GM12878 (cell line): Measurements from ENCODE around the gene CIB4. TPM values are rescaled to one million over a fixed set of nuclear protein-coding genes. Genes with fewer than 3 reads are reported as not detected.

ENCODE experiments used
- ATAC-seq: fragments of 200-7000 bp; cut with Tn5 transposase; 3 replicates; pipeline ENCODE4 v1.9.1; 2020; ENCODE audit warnings: mild to moderate bottlenecking, moderate library complexity
- BruUV-seq: library from RNA; stranded (reverse); fragments of 400-500 nt; replicated peaks from 2 replicates; lab custom pipeline; 2021; lab: Mats Ljungman, UMichigan
- CTCF ChIA-PET: fragments of 300-600 bp; sonication (Branson Sonifier 250); formaldehyde crosslinking; extraction: SDS; loops from one replicate; lab custom pipeline; 2021; ENCODE audit warnings: inconsistent platforms; lab: Yijun Ruan, JAX
- POLR2A ChIA-PET: fragments of 350-600 bp; formaldehyde crosslinking; extraction: SDS; loops from one replicate; lab custom pipeline; 2021; ENCODE audit warnings: inconsistent platforms; lab: Charles Lee
- RAD21 ChIA-PET: fragments of 300-600 bp; sonication (Branson Sonifier 250); formaldehyde crosslinking; loops from one replicate; lab custom pipeline; 2023; ENCODE audit warnings: antibody characterized with exemption; ENCODE audit not compliant: unreplicated experiment; lab: Charles Lee
- SMC1A ChIA-PET: fragments of 300-600 bp; sonication (Branson Sonifier 250); formaldehyde crosslinking; loops from one replicate; lab custom pipeline; 2023; ENCODE audit not compliant: unreplicated experiment, uncharacterized antibody; lab: Charles Lee
- DNase-seq: peaks from one replicate; pipeline ENCODE4 v3.0.0-alpha.2; 2011; ENCODE audit warnings: low read depth, low spot score
- FAIRE-seq: peaks from 3 replicates; lab custom pipeline; 2011; peaks lifted over from hg19 to GRCh38; lab: Jason Lieb, UNC
- H2AFZ ChIP-seq: 2 replicates; pipeline ENCODE4 v1.6.0; 2011; ENCODE audit warnings: low read depth, low read length, control low read depth; ENCODE audit not compliant: control insufficient read depth
- H3K27ac ChIP-seq: 2 replicates; pipeline ENCODE4 v1.5.1; 2011; ENCODE audit warnings: control low read depth; ENCODE audit not compliant: control insufficient read depth, insufficient read depth
- H3K27me3 ChIP-seq, 2 experiments: replicated peaks in 1 of 2; 2 replicates each; pipeline versions ENCODE4 v1.6.0 to v1.6.1; 2011; ENCODE audit warnings: low read length in 1 of 2; ENCODE audit not compliant: control insufficient read depth in 2 of 2, insufficient read depth in 2 of 2
- H3K36me3 ChIP-seq, 2 experiments: 2 replicates each; pipeline ENCODE4 v1.5.1; 2011; ENCODE audit warnings: low read length in 1 of 2; ENCODE audit not compliant: control insufficient read depth in 2 of 2, insufficient read depth in 2 of 2
- H3K4me1 ChIP-seq: 2 replicates; pipeline ENCODE4 v1.6.1; 2011; ENCODE audit warnings: mild to moderate bottlenecking, low read length, moderate library complexity, mixed read lengths; ENCODE audit not compliant: control insufficient read depth, insufficient read depth
- H3K4me2 ChIP-seq: 2 replicates; pipeline ENCODE4 v1.6.0; 2011; ENCODE audit warnings: control low read depth; ENCODE audit not compliant: control insufficient read depth, insufficient read depth
- H3K4me3 ChIP-seq: fragments of 200-600 bp; sonication (generic); 2 replicates; pipeline ENCODE4 v1.5.1; 2016
- H3K79me2 ChIP-seq: 2 replicates; pipeline ENCODE4 v1.6.0; 2011; ENCODE audit warnings: low read length; ENCODE audit not compliant: control insufficient read depth, insufficient read depth
- H3K9ac ChIP-seq: 2 replicates; pipeline ENCODE4 v1.8.0; 2011; ENCODE audit warnings: low read length, control low read depth, mixed read lengths; ENCODE audit not compliant: control insufficient read depth, insufficient read depth
- H3K9me3 ChIP-seq: replicated peaks from 3 replicates; pipeline ENCODE4 v1.5.1; 2011; ENCODE audit warnings: mild to moderate bottlenecking, low read length; ENCODE audit not compliant: control insufficient read depth, insufficient read depth
- H4K20me1 ChIP-seq: 2 replicates; pipeline ENCODE4 v1.6.0; 2011; ENCODE audit not compliant: control insufficient read depth, insufficient read depth
- CREB1 ChIP-seq: IDR thresholded peaks from 2 replicates; pipeline ENCODE4 v1.6.1; 2012; ENCODE audit warnings: low read depth, mild to moderate bottlenecking, inconsistent platforms
- EZH2 ChIP-seq: IDR thresholded peaks from 2 replicates; pipeline ENCODE4 v1.6.1; 2012; ENCODE audit warnings: low read depth, mild to moderate bottlenecking, control low read depth, inconsistent platforms, low read length, borderline replicate concordance; ENCODE audit not compliant: control insufficient read depth
- FOXM1 ChIP-seq: IDR thresholded peaks from 2 replicates; pipeline ENCODE4 v1.6.1; 2012; ENCODE audit warnings: low read depth, mild to moderate bottlenecking, inconsistent platforms, low read length, moderate library complexity
- GABPA ChIP-seq: IDR thresholded peaks from 2 replicates; pipeline ENCODE4 v1.6.1; 2014; ENCODE audit warnings: antibody characterized with exemption, low read depth, mild to moderate bottlenecking, inconsistent platforms
- IKZF1 ChIP-seq: fragments of 450-650 bp; conservative IDR thresholded peaks from 2 replicates; pipeline ENCODE4 v1.6.1; 2017; ENCODE audit warnings: antibody characterized with exemption, mild to moderate bottlenecking
- MEF2A ChIP-seq: IDR thresholded peaks from 2 replicates; pipeline ENCODE4 v1.6.1; 2011; ENCODE audit warnings: low read depth, mild to moderate bottlenecking, low read length, moderate library complexity; ENCODE audit not compliant: insufficient read depth
- NFYB ChIP-seq: IDR thresholded peaks from 2 replicates; pipeline ENCODE4 v1.6.1; 2011; ENCODE audit warnings: low read depth, mild to moderate bottlenecking, low read length, improper control_type of control experiment, moderate library complexity; ENCODE audit not compliant: insufficient read depth
- RB1 ChIP-seq: fragments of 450-650 bp; formaldehyde crosslinking; IDR thresholded peaks from 2 replicates; pipeline ENCODE4 v1.6.1; 2017; ENCODE audit warnings: mild to moderate bottlenecking, borderline replicate concordance
- SMAD1 ChIP-seq: fragments of 450-650 bp; IDR thresholded peaks from 2 replicates; pipeline ENCODE4 v1.6.1; 2018; ENCODE audit warnings: mild to moderate bottlenecking, low read depth; ENCODE audit not compliant: partially characterized antibody
- TCF7 ChIP-seq: IDR thresholded peaks from 2 replicates; pipeline ENCODE4 v1.6.1; 2014; ENCODE audit warnings: antibody characterized with exemption, borderline replicate concordance
- WGBS: methylation state at CpG from one replicate; pipeline ENCODE4 v1.1.6; 2016; ENCODE audit warnings: low lambda C conversion rate; ENCODE audit not compliant: insufficient replicate concordance, insufficient coverage; ENCODE audit errors: missing lambda C conversion rate; 5-methylcytosine and 5-hydroxymethylcytosine counted together
- in situ Hi-C: fragments of 300-500 bp; cut with MboI; formaldehyde crosslinking; loops from 9 replicates; pipeline ENCODE4 v1.14.3; 2018; ENCODE audit warnings: mixed read lengths
- intact Hi-C: fragments of 100-400 bp; cut with micrococcal nuclease; formaldehyde crosslinking; loops from one replicate; pipeline ENCODE4 v1.14.2; 2022; ENCODE audit not compliant: unreplicated experiment
- polyA plus RNA-seq, 11 experiments: library from polyadenylated mRNA; depleted of rRNA in 4 of 11; unstranded in 6 of 11; stranded (reverse) in 5 of 11; fragments of >200 nt; fragmentation: Nextera tagmentation in 4 of 11; fragmentation: Illumina TruSeq in 1 of 11; extraction: Ambion mirVana in 4 of 11; extraction: Trizol in 1 of 11; gene quantifications; 1 replicate in 1 of 11; 2 replicates in 10 of 11; pipeline versions ENCODE4 v1.2.1 to v1.2.3, GENCODE V29; 2011 to 2016; ENCODE audit warnings: inconsistent platforms in 2 of 11, missing spikeins in 2 of 11, low read depth in 1 of 11
- total RNA-seq, 4 experiments: library from RNA; depleted of rRNA in 3 of 4; stranded (reverse); fragments of >200 nt in 3 of 4; fragmentation: Illumina TruSeq in 1 of 4; extraction: Trizol in 1 of 4; gene quantifications; 2 replicates each; pipeline versions ENCODE4 v1.2.1 to v1.2.3, GENCODE V29; 2013 to 2021
- TF ChIP-seq, protein P1 (sequence below): fragments of 450-650 bp; IDR thresholded peaks from 2 replicates; pipeline ENCODE4 v1.6.1; 2016; ENCODE audit warnings: mild to moderate bottlenecking, moderate library complexity, borderline replicate concordance
- TF ChIP-seq, protein P2 (sequence below): fragments of 450-650 bp; IDR thresholded peaks from 2 replicates; pipeline ENCODE4 v1.6.1; 2014; ENCODE audit warnings: mild to moderate bottlenecking

CIB4 gene
- total and polyA plus RNA-seq, 10 of the 15 experiments (the other 5 are each of a cell fraction or from before 2014, with no cell fraction given): not detected

- no peak for FAIRE-seq
Observed at GRCh38 chr2:26619521-26619951, 21.6 kb downstream of the CIB4 start.

GRCh38 chr2:26619096-26619495, 22.1 kb downstream of the CIB4 start:
- Histone ChIP-seq H3K27me3 (peaks cover 6 to 11% of the 10 kb centered on the region in 2 experiments; a peak in 3 of 4 replicates), H3K9me3 (no peaks in the 10 kb centered on the region), H3K36me3 (no peaks in the 10 kb centered on the region), H3K9ac (no peak overlapping the region), H3K4me3 (no peak overlapping the region), H3K4me2 (no peak overlapping the region), H3K27ac (no peak overlapping the region), H2AFZ (no peak overlapping the region), H3K4me1 (no peaks in the 10 kb centered on the region), H3K79me2 (no peaks in the 10 kb centered on the region), H4K20me1 (no peaks in the 10 kb centered on the region)
- WGBS: 59% methylated on average over 8 of the region's 11 CpGs
- ChIA-PET SMC1A (no interaction called here), RAD21 (no interaction called here), CTCF (no interaction called here), POLR2A (no interaction called here)
- in situ Hi-C loops (no loop called here), intact Hi-C loops (no loop called here)
- FAIRE-seq (no peak), DNase-seq (no peak), ATAC-seq (no peak)
- BruUV-seq: no TSS peak
- TF ChIP-seq, protein P1, sequence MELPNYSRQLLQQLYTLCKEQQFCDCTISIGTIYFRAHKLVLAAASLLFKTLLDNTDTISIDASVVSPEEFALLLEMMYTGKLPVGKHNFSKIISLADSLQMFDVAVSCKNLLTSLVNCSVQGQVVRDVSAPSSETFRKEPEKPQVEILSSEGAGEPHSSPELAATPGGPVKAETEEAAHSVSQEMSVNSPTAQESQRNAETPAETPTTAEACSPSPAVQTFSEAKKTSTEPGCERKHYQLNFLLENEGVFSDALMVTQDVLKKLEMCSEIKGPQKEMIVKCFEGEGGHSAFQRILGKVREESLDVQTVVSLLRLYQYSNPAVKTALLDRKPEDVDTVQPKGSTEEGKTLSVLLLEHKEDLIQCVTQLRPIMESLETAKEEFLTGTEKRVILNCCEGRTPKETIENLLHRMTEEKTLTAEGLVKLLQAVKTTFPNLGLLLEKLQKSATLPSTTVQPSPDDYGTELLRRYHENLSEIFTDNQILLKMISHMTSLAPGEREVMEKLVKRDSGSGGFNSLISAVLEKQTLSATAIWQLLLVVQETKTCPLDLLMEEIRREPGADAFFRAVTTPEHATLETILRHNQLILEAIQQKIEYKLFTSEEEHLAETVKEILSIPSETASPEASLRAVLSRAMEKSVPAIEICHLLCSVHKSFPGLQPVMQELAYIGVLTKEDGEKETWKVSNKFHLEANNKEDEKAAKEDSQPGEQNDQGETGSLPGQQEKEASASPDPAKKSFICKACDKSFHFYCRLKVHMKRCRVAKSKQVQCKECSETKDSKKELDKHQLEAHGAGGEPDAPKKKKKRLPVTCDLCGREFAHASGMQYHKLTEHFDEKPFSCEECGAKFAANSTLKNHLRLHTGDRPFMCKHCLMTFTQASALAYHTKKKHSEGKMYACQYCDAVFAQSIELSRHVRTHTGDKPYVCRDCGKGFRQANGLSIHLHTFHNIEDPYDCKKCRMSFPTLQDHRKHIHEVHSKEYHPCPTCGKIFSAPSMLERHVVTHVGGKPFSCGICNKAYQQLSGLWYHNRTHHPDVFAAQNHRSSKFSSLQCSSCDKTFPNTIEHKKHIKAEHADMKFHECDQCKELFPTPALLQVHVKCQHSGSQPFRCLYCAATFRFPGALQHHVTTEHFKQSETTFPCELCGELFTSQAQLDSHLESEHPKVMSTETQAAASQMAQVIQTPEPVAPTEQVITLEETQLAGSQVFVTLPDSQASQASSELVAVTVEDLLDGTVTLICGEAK: no peak
- TF ChIP-seq TCF7: no peak
- TF ChIP-seq SMAD1: no peak
- TF ChIP-seq CREB1: no peak
- TF ChIP-seq MEF2A: no peak
- no peak for TF ChIP-seq FOXM1
- TF ChIP-seq, protein P2, sequence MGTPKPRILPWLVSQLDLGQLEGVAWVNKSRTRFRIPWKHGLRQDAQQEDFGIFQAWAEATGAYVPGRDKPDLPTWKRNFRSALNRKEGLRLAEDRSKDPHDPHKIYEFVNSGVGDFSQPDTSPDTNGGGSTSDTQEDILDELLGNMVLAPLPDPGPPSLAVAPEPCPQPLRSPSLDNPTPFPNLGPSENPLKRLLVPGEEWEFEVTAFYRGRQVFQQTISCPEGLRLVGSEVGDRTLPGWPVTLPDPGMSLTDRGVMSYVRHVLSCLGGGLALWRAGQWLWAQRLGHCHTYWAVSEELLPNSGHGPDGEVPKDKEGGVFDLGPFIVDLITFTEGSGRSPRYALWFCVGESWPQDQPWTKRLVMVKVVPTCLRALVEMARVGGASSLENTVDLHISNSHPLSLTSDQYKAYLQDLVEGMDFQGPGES: no peak
- TF ChIP-seq GABPA: no peak
- TF ChIP-seq EZH2: no peak
- TF ChIP-seq NFYB: no peak

More at GRCh38 chr2:26619521-26619951, 21.6 kb downstream of the CIB4 start:
- in situ Hi-C loops: no loop called here
- ChIA-PET POLR2A (no interaction called here), CTCF (no interaction called here), SMC1A (no interaction called here), RAD21 (no interaction called here)
- H3K27ac ChIP-seq: no peak overlapping the region
- no peaks in the 10 kb centered on the region for H4K20me1 ChIP-seq
- no peak overlapping the region for H3K4me2 ChIP-seq
- no peak overlapping the region for H3K4me3 ChIP-seq
- H2AFZ ChIP-seq: no peak overlapping the region
- H3K9ac ChIP-seq: no peak overlapping the region
- TF ChIP-seq IKZF1 (no peak), RB1 (no peak)
- no peaks in the 10 kb centered on the region for H3K4me1 ChIP-seq
- no TSS peak for BruUV-seq
- peaks cover 4 to 11% of the 10 kb centered on the region in 2 experiments; a peak in 3 of 4 replicates for H3K27me3 ChIP-seq
- H3K9me3 ChIP-seq: no peaks in the 10 kb centered on the region
- WGBS: 26% methylated on average over 8 of the region's 8 CpGs
- intact Hi-C loops: no loop called here
- DNase-seq: no peak
- no peaks in the 10 kb centered on the region for H3K36me3 ChIP-seq
- no peaks in the 10 kb centered on the region for H3K79me2 ChIP-seq
- no peak for ATAC-seq
